SU-DHL-6 (cell line): ENCODE measurements around the gene MAP3K2.

Source experiments
- H2AFZ ChIP-seq: fragments of 200-600 bp; sonication (generic); 2 replicates; pipeline ENCODE4 v1.6.1; 2014; ENCODE audit warnings: low read depth, mild to moderate bottlenecking, moderate library complexity, mixed read lengths, antibody characterized with exemption, low read length; ENCODE audit not compliant: severe bottlenecking
- H3F3A ChIP-seq: fragments of 200-600 bp; shearing (Covaris generic); 2 replicates; pipeline ENCODE4 v1.6.0; 2016; ENCODE audit warnings: antibody characterized with exemption, mild to moderate bottlenecking; ENCODE audit not compliant: insufficient read depth
- H3K27ac ChIP-seq: fragments of 200-600 bp; sonication (generic); 2 replicates; pipeline ENCODE4 v1.5.1; 2016; ENCODE audit warnings: low read depth, mild to moderate bottlenecking, low read length, moderate library complexity, mixed read lengths
- H3K27me3 ChIP-seq: fragments of 200-600 bp; sonication (generic), shearing (Covaris generic); 2 replicates; pipeline ENCODE4 v1.6.0; 2014; ENCODE audit warnings: mild to moderate bottlenecking, low read length
- H3K36me3 ChIP-seq: fragments of 200-600 bp; sonication (generic); 2 replicates; pipeline ENCODE4 v1.6.1; 2014; ENCODE audit warnings: mild to moderate bottlenecking, low read length, mixed read lengths
- H3K4me2 ChIP-seq: fragments of 300-600, 200-600 bp; shearing (Covaris generic), sonication (generic); 2 replicates; pipeline ENCODE4 v1.6.0; 2014; ENCODE audit warnings: low read length, low read depth, mild to moderate bottlenecking; ENCODE audit not compliant: poor library complexity, severe bottlenecking
- H3K4me3 ChIP-seq: fragments of 200-600 bp; sonication (generic); 2 replicates; pipeline ENCODE4 v1.5.1; 2014; ENCODE audit warnings: antibody characterized with exemption, low read length, mild to moderate bottlenecking, mixed read lengths; ENCODE audit not compliant: insufficient read depth, poor library complexity, severe bottlenecking
- H3K79me2 ChIP-seq: fragments of 200-600 bp; sonication (generic); 2 replicates; pipeline ENCODE4 v1.6.1; 2014; ENCODE audit warnings: mild to moderate bottlenecking, low read length, moderate library complexity; ENCODE audit not compliant: insufficient read depth
- H3K9ac ChIP-seq: fragments of 200-600 bp; sonication (generic); 2 replicates; pipeline ENCODE4 v1.7.0; 2014; ENCODE audit warnings: mild to moderate bottlenecking, low read length
- H3K9me2 ChIP-seq: fragments of 200-600 bp; sonication (generic); replicated peaks from 2 replicates; pipeline ENCODE4 v1.6.1; 2014; ENCODE audit warnings: low read length; ENCODE audit not compliant: insufficient read depth
- H3K9me3 ChIP-seq: fragments of 200-600 bp; sonication (generic); 2 replicates; pipeline ENCODE4 v1.6.1; 2014; ENCODE audit warnings: low read length, mixed read lengths; ENCODE audit not compliant: insufficient read depth
- H4K20me1 ChIP-seq: fragments of 200-600 bp; sonication (generic); 2 replicates; pipeline ENCODE4 v1.6.1; 2014; ENCODE audit warnings: low read depth, mild to moderate bottlenecking, antibody characterized with exemption, low read length, moderate library complexity, mixed read lengths
- EZH2phosphoT487 ChIP-seq: fragments of 200-600 bp; sonication (generic), shearing (Covaris generic); conservative IDR thresholded peaks from 2 replicates; pipeline ENCODE4 v1.6.1; 2018; ENCODE audit warnings: mild to moderate bottlenecking, antibody characterized with exemption, low read length, moderate library complexity, mixed read lengths
- TF ChIP-seq, protein P1 (sequence below): fragments of 200-600 bp; sonication (generic); IDR thresholded peaks from one replicate; pipeline ENCODE4 v1.5.1; 2017; ENCODE audit warnings: antibody characterized with exemption, mild to moderate bottlenecking, low read length, moderate library complexity; ENCODE audit not compliant: insufficient read depth, poor library complexity, severe bottlenecking

Gene MAP3K2

DNA sequence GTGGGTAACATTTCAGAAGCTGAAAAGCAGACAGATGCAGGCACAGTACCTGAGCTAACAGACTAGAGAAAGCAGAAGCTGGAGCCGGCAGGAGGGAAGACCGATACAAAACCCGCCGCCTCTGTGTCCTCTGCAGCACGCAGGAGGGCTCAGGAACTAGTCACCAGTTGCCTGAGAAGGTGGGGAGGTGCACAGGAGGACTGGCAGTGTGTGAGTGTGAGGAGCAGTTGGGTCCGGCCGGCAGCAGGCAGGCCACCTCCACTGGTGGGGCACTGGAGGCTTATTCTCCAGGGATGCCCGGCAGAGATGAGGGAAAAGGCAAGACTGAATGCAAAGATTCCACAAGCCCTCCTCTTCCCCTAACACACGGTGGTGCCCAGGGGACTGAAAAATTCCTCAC, 112.0 kb downstream of the MAP3K2 start:
- no peak overlapping the region for H3K9ac ChIP-seq
- no peak overlapping the region for H2AFZ ChIP-seq
- peaks cover under 1% of the 10 kb centered on the region; the same call in 1 of the 2 replicates for H3K79me2 ChIP-seq
- no peaks in the 10 kb centered on the region for H3K9me3 ChIP-seq
- H3K27ac ChIP-seq: no peak overlapping the region
- H3K4me3 ChIP-seq: no peak overlapping the region
- H3K4me2 ChIP-seq: no peak overlapping the region
- TF ChIP-seq, protein P1, sequence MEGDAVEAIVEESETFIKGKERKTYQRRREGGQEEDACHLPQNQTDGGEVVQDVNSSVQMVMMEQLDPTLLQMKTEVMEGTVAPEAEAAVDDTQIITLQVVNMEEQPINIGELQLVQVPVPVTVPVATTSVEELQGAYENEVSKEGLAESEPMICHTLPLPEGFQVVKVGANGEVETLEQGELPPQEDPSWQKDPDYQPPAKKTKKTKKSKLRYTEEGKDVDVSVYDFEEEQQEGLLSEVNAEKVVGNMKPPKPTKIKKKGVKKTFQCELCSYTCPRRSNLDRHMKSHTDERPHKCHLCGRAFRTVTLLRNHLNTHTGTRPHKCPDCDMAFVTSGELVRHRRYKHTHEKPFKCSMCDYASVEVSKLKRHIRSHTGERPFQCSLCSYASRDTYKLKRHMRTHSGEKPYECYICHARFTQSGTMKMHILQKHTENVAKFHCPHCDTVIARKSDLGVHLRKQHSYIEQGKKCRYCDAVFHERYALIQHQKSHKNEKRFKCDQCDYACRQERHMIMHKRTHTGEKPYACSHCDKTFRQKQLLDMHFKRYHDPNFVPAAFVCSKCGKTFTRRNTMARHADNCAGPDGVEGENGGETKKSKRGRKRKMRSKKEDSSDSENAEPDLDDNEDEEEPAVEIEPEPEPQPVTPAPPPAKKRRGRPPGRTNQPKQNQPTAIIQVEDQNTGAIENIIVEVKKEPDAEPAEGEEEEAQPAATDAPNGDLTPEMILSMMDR: no peak
- TF ChIP-seq EZH2phosphoT487: no peak
- no peaks in the 10 kb centered on the region for H3K27me3 ChIP-seq
- H3K36me3 ChIP-seq: peaks cover 12% of the 10 kb centered on the region
- no peaks in the 10 kb centered on the region; the same call in 1 of the 2 replicates for H4K20me1 ChIP-seq
- no peaks in the 10 kb centered on the region for H3K9me2 ChIP-seq
- H3F3A ChIP-seq: no peaks in the 10 kb centered on the region

DNA sequence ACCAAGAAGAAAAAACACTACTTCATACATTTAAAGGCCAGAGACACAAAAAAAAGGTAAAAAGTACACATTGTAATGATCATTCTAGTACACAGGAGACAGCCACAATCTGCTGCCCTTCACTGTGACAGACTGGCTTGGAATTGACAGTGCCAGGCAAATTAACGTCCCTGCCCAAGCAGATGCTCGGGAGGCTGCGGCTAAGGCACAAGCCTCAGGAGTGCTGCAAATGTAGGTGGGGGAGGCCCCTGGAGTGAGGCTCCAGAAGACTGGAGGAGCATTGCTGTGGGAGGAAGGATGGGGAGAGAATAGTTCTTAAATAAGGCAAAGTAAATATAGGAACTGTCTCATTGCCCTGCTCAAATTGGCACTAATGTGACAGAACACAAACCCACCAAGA, 112.4 kb downstream of the MAP3K2 start:
- Histone ChIP-seq H4K20me1 (no peaks in the 10 kb centered on the region), H3K36me3 (peaks cover 14% of the 10 kb centered on the region), H3K9ac (no peak overlapping the region), H3K4me3 (no peak overlapping the region), H3K9me2 (no peaks in the 10 kb centered on the region), H3K79me2 (no peaks in the 10 kb centered on the region; the same call in 1 of the 2 replicates), H2AFZ (no peak overlapping the region), H3K27me3 (no peaks in the 10 kb centered on the region), H3K4me2 (no peak overlapping the region), H3F3A (no peaks in the 10 kb centered on the region), H3K9me3 (no peaks in the 10 kb centered on the region), H3K27ac (no peak overlapping the region)
- TF ChIP-seq, protein P1: no peak
- TF ChIP-seq EZH2phosphoT487: no peak

DNA sequence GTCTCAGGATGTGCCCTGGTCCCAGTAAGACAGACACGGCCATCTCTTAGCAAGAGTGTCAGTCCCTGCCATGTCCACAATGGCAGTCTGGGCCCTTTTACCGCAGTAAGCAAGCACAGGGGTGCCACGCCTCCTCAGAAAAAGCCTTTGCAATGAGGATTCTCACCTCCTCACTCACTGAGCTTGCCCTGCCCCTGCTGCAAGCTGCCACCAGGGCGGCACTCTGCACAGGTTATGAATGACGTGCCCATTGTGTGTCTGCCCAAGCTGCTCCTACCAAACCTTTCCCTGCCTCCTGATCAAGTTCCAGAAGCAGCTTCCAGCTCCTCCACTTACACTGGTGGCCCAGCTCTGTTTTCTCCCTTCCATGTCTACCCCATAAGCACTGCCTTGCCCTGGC, 117.1 kb downstream of the MAP3K2 start:
- H2AFZ ChIP-seq: no peak overlapping the region
- H3K4me2 ChIP-seq: no peak overlapping the region
- TF ChIP-seq EZH2phosphoT487: no peak
- TF ChIP-seq, protein P1: peak; percentile 17
- H3K9ac ChIP-seq: no peak overlapping the region
- no peaks in the 10 kb centered on the region for H3K9me3 ChIP-seq
- H4K20me1 ChIP-seq: no peaks in the 10 kb centered on the region
- H3K9me2 ChIP-seq: no peaks in the 10 kb centered on the region
- H3K4me3 ChIP-seq: no peak overlapping the region
- H3K27ac ChIP-seq: no peak overlapping the region
- H3K36me3 ChIP-seq: peaks cover 16% of the 10 kb centered on the region
- no peaks in the 10 kb centered on the region for H3K79me2 ChIP-seq
- H3K27me3 ChIP-seq: no peaks in the 10 kb centered on the region
- H3F3A ChIP-seq: no peaks in the 10 kb centered on the region
